Raji (cell line): ENCODE results near the gene DICER1.

Experiments
- POLR2A ChIP-seq: IDR thresholded peaks from 2 replicates; pipeline ENCODE4 v1.6.1; 2011; ENCODE audit warnings: low read depth, low read length, control low read depth; ENCODE audit not compliant: insufficient read depth

DICER1 gene

GRCh38 chr14:95052016-95052585, 105.2 kb downstream of the DICER1 start:
- no peak for TF ChIP-seq POLR2A

- TF ChIP-seq POLR2A: no peak
Measured at GRCh38 chr14:95049952-95050351, 107.4 kb downstream of the DICER1 start.

- TF ChIP-seq POLR2A: no peak
Measured at GRCh38 chr14:95048771-95049312, 108.5 kb downstream of the DICER1 start.

GRCh38 chr14:95047754-95048153, 109.6 kb downstream of the DICER1 start:
- no peak for TF ChIP-seq POLR2A

GRCh38 chr14:95046711-95047681, 110.3 kb downstream of the DICER1 start:
- no peak for TF ChIP-seq POLR2A

- no peak for TF ChIP-seq POLR2A
Measured at GRCh38 chr14:95045836-95046430, 111.4 kb downstream of the DICER1 start.

GRCh38 chr14:95045106-95045701, 112.1 kb downstream of the DICER1 start:
- no peak for TF ChIP-seq POLR2A

DNA sequence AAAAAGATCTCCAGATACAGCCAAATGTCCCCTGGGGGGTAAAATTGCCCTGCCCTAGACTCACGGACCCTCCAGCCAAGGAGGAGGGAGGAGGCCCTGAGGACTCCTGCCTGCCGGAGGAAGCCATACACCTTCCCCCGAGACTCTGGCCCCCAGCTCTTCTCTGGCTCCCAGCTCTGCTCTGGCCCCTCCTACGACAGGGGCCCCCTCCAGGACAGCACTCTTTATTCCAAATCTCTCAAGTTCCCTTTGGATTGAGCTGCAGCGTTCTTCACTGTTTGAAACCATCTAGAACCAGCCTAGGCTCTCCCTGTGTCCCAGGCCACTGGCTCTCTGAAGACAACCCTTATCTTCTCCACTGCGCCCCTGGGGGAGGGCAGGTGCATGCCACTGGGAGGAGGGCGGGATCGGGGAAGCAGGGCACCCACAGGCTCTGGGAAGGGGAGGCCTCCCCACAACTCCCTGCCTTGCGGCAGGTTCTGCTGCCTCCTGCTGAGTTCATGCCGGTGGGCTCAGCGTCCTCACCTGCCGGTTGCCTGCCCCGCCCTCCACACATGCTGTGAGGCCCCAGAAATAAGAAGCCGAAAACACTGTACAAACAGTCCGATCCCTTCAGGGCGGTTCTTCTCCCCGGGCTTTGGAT, 112.7 kb downstream of the DICER1 start:
- TF ChIP-seq POLR2A: no peak

DNA sequence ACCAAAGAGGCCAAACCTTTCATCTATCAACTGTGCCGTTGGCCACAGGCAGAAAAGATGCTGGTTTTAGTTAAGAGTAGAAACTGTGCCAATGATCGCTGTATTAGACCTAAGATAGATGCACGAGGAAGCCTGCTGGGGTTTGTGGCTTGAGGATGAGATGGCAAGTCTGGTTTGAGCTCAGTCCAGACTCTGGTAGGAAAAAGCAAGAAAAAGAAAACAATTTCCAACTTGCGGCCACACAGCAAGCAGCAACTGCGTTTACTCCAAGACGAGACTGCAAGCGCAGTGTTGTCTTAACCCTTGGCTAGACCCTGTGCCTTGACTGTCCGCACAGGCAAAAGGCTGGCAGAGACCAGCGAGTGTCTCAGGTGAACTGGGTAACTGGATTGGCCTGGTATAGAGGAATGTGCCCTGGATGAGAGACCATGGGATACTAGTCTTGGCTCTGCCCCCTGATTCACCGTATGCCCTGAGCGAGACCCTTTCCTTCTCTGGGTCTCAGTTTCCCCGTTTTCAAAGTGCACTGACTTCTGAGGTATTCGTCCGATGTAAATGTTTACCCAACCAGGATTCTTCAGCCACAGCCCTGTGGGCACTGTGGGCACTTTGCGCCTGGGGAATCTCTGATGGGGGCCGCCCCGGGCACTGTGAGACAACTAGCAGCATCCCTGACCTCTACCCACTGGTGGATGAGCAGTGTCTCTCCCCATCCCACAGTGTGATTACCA, 113.4 kb downstream of the DICER1 start:
- TF ChIP-seq POLR2A: no peak

GRCh38 chr14:95043314-95043713, 114.0 kb downstream of the DICER1 start:
- TF ChIP-seq POLR2A: no peak

GRCh38 chr14:95041477-95042020, 115.8 kb downstream of the DICER1 start:
- no peak for TF ChIP-seq POLR2A

- no peak for TF ChIP-seq POLR2A
Measured at GRCh38 chr14:95040708-95041476, 116.4 kb downstream of the DICER1 start.

DNA sequence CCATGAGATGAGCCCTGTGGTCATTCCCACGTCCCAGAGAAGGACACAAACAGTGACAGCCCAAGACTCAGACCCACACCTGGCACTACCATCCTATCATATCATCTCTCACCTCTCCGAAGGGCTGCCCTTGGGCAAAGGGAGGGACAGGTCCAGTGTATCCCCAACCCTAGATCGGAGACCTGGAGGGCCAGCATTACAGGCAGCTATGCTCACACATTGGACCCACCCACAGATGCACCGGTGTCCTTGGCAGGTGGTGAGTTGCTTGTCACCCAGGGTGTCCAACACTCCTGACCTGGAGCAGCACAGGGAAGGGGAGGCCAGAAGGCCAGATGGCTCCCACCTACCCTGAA, 117.4 kb downstream of the DICER1 start:
- TF ChIP-seq POLR2A: no peak

DNA sequence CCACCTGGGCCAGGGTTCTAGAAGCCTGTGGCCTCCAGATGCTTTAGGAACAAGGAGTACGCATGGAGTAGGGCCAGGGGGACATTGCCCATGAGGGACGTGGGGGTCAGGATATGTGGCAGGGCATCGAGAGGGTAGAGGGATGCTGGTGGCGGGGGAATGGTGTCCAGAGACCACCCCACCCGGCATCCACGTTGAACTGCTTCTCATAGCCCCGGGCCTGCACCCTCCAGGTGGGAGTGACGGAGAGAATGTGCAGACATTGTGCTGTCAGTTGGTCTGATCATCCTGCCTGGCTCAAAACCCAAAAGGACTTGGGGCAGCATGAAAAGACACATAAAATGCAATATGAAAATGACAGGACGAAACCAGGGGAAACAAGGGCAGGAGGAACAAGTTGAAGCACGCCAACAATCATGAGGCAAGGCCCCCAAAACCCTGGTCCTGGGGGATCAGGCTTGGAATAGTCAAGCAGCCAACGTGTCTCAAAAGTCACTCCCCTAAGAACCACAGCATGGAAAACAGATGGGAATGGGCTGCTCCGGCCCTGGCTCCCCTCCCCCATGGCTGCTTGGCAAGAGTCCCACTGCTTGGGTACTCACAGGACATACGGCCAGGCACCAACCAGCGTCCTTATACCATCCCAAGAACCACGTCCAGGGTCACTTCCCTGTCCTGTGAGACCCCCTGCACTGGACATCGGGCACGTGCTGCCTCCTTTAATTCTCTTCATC, 117.9 kb downstream of the DICER1 start:
- no peak for TF ChIP-seq POLR2A
